Esophagus muscularis mucosa (tissue), 4 donors: ENCODE results near the gene CYREN. TPM values are rescaled to one million over a fixed set of nuclear protein-coding genes. Genes with fewer than 3 reads are reported as not detected.
"Not testable (repeated sequence)": the region's sequence is repeated elsewhere in the genome, so short reads cannot be mapped to it uniquely, and the experiment has no call there.

Experiments
- DNase-seq: peaks from one replicate; pipeline ENCODE4 v3.0.0-alpha.2; 2017; ENCODE audit errors: extremely low spot score
- H3K27ac ChIP-seq, 4 donors: fragments of 200-600 bp; sonication (generic); replicated peaks in 1 of 4; 1 replicate in 3 of 4; 2 replicates in 1 of 4; pipeline ENCODE4 v1.5.1; 2016 to 2019; ENCODE audit warnings: mild to moderate bottlenecking in 1 of 4
- H3K27me3 ChIP-seq, 4 donors: fragments of 200-600 bp; sonication (generic); one replicate each; pipeline versions ENCODE4 v1.5.1 to v1.6.0; 2016 to 2019
- H3K36me3 ChIP-seq, 4 donors: fragments of 200-600 bp; sonication (generic); one replicate each; pipeline ENCODE4 v1.5.1; 2016 to 2019
- H3K4me1 ChIP-seq, 4 donors: fragments of 200-600 bp; sonication (generic); one replicate each; pipeline ENCODE4 v1.5.1; 2016 to 2019
- H3K4me3 ChIP-seq, 4 donors: fragments of 200-600 bp; sonication (generic); 1 replicate in 2 of 4; 2 replicates in 2 of 4; pipeline ENCODE4 v1.5.1; 2016 to 2019; ENCODE audit warnings: mild to moderate bottlenecking in 4 of 4, moderate library complexity in 1 of 4
- H3K9me3 ChIP-seq, 4 donors: fragments of 200-600 bp; sonication (generic); 1 replicate in 3 of 4; 2 replicates in 1 of 4; pipeline ENCODE4 v1.5.1; 2016 to 2019
- EP300 ChIP-seq: sonication (generic); formaldehyde crosslinking; IDR thresholded peaks from one replicate; pipeline ENCODE4 v1.6.1; 2017; ENCODE audit warnings: antibody characterized with exemption
- POLR2A ChIP-seq: fragments of 450-650 bp; IDR thresholded peaks from one replicate; pipeline ENCODE4 v1.6.1; 2017; ENCODE audit warnings: antibody characterized with exemption, moderate library complexity, mild to moderate bottlenecking, low read depth
- POLR2AphosphoS5 ChIP-seq, 2 donors: sonication (generic); formaldehyde crosslinking; IDR thresholded peaks; one replicate each; pipeline ENCODE4 v1.6.1; 2017; ENCODE audit warnings: antibody characterized with exemption in 2 of 2
- WGBS: methylation state at CpG from one replicate; pipeline ENCODE4 v1.1.5; 2018; 5-methylcytosine and 5-hydroxymethylcytosine counted together
- intact Hi-C: fragments of 100-400 bp; cut with DNase I; formaldehyde crosslinking; loops from one replicate; pipeline ENCODE4 v1.15.1; 2023
- small RNA-seq, 3 donors: library from RNA; depleted of rRNA; stranded (forward); fragments of <200 nt; gene quantifications; one replicate each; pipeline ENCODE3, GENCODE V24; 2016
- total RNA-seq, 4 donors: library from RNA; depleted of rRNA; stranded (reverse); fragments of >200 nt; gene quantifications; one replicate each; pipeline versions ENCODE4 v1.1.0 to v1.2.1, GENCODE V29; 2016
- TF ChIP-seq, protein P1 (sequence below), 3 experiments: fragments of 200-600 bp in 2 of 3; fragments of 450-650 bp in 1 of 3; sonication (generic) in 2 of 3; IDR thresholded peaks; one replicate each; pipeline ENCODE4 v1.5.1; 2017 to 2019; ENCODE audit warnings: antibody characterized with exemption in 3 of 3, mild to moderate bottlenecking in 2 of 3, moderate library complexity in 1 of 3

The CYREN gene
- total RNA-seq, 4 donors from 2014 or later, result 30.8 to 51.7 (median 40.2) TPM

DNA sequence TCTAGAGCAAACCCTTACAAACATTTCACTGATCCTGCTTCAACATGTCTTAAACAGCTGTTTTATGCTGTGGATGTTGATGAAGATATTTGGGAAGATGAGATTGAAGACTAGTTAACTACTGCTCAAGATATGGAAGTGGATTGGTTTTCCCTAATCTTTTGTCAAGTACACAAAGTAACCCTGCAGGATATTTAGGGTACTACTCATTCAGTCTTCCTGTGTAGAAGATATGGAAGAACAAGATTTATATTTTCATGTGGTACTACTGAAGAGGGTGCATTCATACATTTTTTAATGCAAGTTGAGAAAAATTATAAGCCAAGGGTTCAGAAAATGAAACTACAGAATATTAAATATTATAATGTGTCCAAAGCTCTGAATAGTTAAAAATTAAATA, 40.9 kb downstream of the CYREN start:
- Histone ChIP-seq H3K27ac (no peak overlapping the region), H3K4me1 (no peaks in the 10 kb centered on the region), H3K27me3 (no peaks in the 10 kb centered on the region), H3K9me3 (peaks cover 0 to 4% (median 0%) of the 10 kb centered on the region in 4 donors), H3K36me3 (no peaks in the 10 kb centered on the region), H3K4me3 (no peak overlapping the region)
- intact Hi-C loops, result no loop called here
- TF ChIP-seq, protein P1, sequence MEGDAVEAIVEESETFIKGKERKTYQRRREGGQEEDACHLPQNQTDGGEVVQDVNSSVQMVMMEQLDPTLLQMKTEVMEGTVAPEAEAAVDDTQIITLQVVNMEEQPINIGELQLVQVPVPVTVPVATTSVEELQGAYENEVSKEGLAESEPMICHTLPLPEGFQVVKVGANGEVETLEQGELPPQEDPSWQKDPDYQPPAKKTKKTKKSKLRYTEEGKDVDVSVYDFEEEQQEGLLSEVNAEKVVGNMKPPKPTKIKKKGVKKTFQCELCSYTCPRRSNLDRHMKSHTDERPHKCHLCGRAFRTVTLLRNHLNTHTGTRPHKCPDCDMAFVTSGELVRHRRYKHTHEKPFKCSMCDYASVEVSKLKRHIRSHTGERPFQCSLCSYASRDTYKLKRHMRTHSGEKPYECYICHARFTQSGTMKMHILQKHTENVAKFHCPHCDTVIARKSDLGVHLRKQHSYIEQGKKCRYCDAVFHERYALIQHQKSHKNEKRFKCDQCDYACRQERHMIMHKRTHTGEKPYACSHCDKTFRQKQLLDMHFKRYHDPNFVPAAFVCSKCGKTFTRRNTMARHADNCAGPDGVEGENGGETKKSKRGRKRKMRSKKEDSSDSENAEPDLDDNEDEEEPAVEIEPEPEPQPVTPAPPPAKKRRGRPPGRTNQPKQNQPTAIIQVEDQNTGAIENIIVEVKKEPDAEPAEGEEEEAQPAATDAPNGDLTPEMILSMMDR (IDR thresholded peaks at IDR 0.05), result no peak
- TF ChIP-seq POLR2AphosphoS5 (IDR thresholded peaks at IDR 0.05), result no peak
- TF ChIP-seq EP300, result no peak
- no peak for TF ChIP-seq POLR2A
- DNase-seq, result no peak

DNA sequence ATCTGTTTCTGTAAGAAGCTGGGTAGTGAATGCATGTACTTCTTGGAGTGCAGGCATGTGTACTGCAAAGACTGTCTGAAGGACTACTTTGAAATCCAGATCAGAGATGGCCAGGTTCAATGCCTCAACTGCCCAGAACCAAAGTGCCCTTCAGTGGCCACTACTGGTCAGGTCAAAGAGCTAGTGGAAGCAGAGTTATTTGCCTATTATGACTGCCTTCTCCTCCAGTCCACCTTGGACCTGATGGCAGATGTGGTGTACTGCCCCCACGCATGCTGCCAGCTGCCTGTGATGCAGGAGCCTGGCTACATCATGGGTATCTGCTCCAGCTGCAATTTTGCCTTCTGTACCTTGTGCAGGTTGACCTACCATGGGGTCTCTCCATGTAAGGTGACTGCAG, 41.6 kb downstream of the CYREN start:
- H3K27me3 ChIP-seq, result no peaks in the 10 kb centered on the region
- no peak overlapping the region for H3K4me3 ChIP-seq
- no peak for DNase-seq
- no peaks in the 10 kb centered on the region for H3K4me1 ChIP-seq
- intact Hi-C loops, result no loop called here
- peaks cover 0 to 4% (median 0%) of the 10 kb centered on the region in 4 donors for H3K9me3 ChIP-seq
- WGBS, result 88% methylated on average over 1 of the region's 1 CpG
- H3K27ac ChIP-seq, result no peak overlapping the region
- H3K36me3 ChIP-seq, result no peaks in the 10 kb centered on the region
- TF ChIP-seq POLR2A (no peak), POLR2AphosphoS5 (IDR thresholded peaks at IDR 0.05) (no peak), EP300 (no peak)
- TF ChIP-seq, protein P1 (IDR thresholded peaks at IDR 0.05), result no peak

DNA sequence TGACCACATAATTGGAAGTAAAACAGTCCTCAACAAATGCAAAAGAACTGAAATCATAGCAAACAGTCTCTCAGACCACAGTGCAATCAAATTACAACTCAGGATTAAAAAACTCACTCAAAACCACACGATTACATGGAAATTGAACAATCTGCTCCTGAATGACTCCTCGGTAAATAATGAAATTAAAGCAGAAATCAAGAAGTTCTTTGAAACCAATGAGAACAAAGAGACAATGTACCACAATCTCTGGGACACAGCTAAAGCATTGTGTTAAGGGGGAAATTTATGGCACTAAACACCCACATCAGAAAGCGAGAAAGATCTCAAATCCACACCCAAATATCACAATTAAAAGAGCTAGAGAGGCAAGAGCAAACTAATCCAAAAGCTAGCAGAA, 45.9 kb downstream of the CYREN start:
- H3K27me3 ChIP-seq, DNase-seq, H3K9me3 ChIP-seq, H3K36me3 ChIP-seq, intact Hi-C loops, H3K4me3 ChIP-seq, H3K27ac ChIP-seq, H3K4me1 ChIP-seq: not testable (repeated sequence)
- 82% methylated on average over 3 of the region's 3 CpGs for WGBS

DNA sequence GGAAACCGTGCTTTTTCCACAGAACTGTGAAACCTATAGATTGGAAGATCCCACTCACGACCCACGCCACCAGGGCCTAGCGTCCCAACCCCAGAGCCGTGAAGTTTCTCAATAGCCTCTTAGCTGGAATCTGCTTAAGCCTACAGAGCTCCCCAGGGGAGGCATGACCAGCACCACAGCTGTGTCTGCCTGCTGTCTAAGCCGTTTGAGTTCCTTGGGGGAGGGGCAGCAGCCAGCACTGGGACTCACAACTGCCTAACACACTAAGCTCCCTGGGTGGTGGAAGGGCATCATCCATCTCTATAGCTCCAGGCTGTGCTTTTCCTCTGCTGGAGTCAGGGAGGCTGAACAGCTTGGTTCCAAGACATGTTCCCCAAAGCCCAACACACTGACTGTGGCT, 48.6 kb downstream of the CYREN start:
- H3K4me3 ChIP-seq, result no peak overlapping the region
- no peak for DNase-seq
- TF ChIP-seq POLR2A, result no peak
- TF ChIP-seq, protein P1 (IDR thresholded peaks at IDR 0.05), result no peak
- TF ChIP-seq POLR2AphosphoS5 (IDR thresholded peaks at IDR 0.05), result no peak
- no peak for TF ChIP-seq EP300
- H3K9me3 ChIP-seq, result peaks cover 0 to 7% (median 2%) of the 10 kb centered on the region in 4 donors
- intact Hi-C loops, result no loop called here
- H3K4me1 ChIP-seq, result no peaks in the 10 kb centered on the region
- no peaks in the 10 kb centered on the region for H3K27me3 ChIP-seq
- H3K27ac ChIP-seq, result no peak overlapping the region
- 76% methylated on average over 6 of the region's 6 CpGs for WGBS
- H3K36me3 ChIP-seq, result no peaks in the 10 kb centered on the region

DNA sequence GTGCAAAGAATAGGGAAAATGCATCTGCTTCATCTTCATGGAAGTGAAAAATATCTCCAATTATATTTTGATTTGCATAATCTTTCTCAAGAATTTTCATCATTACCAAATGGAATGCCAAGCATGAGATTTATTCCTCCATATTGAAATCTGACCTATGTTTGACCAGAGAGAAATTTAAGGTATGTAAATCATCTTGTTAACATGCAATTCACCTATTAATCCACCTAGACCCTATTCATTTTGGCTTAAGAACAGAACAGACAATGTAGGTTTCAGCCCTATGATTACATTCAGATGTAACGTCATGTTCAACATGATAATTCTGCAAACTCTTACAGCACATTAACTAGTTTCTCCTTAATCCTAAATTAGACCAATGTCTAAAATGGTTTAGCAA, 53.4 kb downstream of the CYREN start:
- H3K27me3 ChIP-seq, result no peaks in the 10 kb centered on the region
- H3K36me3 ChIP-seq, result no peaks in the 10 kb centered on the region
- peaks cover 0 to 7% (median 2%) of the 10 kb centered on the region in 4 donors for H3K9me3 ChIP-seq
- no peak overlapping the region for H3K27ac ChIP-seq
- no peaks in the 10 kb centered on the region for H3K4me1 ChIP-seq
- DNase-seq, result no peak
- intact Hi-C loops, result no loop called here
- 81% methylated on average over 1 of the region's 1 CpG for WGBS
- no peak overlapping the region for H3K4me3 ChIP-seq
- TF ChIP-seq, protein P1 (IDR thresholded peaks at IDR 0.05), result no peak
- TF ChIP-seq POLR2AphosphoS5 (IDR thresholded peaks at IDR 0.05), result no peak
- TF ChIP-seq POLR2A, result no peak
- no peak for TF ChIP-seq EP300

Small RNA genes within 50 kb of the gene (small RNA-seq; reads per million reads assigned to genes)
- 0 to 0.56 (median 0.25) reads per million in 3 donors for gene MIR6509

Other genes with a start within 250 kb of the CYREN start
- gene AGBL3, start 184.2 kb downstream of the CYREN start, total RNA-seq, result 1 to 10 TPM in 3 of 4 donors, under 1 TPM in 1; 0.66 to 3.3 (median 1.7) TPM
- 10 to 100 TPM; 13.0 to 21.2 (median 17.1) TPM for gene TMEM140, start 22.6 kb downstream of the CYREN start, total RNA-seq
- 10 to 100 TPM; 13.3 to 27.4 (median 20.4) TPM for gene WDR91, start 40.8 kb upstream of the CYREN start, total RNA-seq
- not detected for gene STRA8, start 63.1 kb upstream of the CYREN start, total RNA-seq